Measurements from ENCODE around the gene PLEKHA4. TPM values are rescaled to one million over a fixed set of nuclear protein-coding genes. Genes with fewer than 3 reads are reported as not detected.
"Not testable (repeated sequence)": the region's sequence is repeated elsewhere in the genome, so short reads cannot be mapped to it uniquely, and the experiment has no call there.

Gene PLEKHA4
- total and polyA plus RNA-seq, 9 donors: 18.3 to 96.5 (median 51.5) TPM

GRCh38 chr19:48905664-48906063 lies 37.2 kb upstream of the PLEKHA4 start:
- Histone ChIP-seq H3K4me1 (ENCODE audit: insufficient read depth) (peaks cover 1% of the 10 kb centered on the region), H3K27me3 (no peaks in the 10 kb centered on the region), H3K9me3 (no peaks in the 10 kb centered on the region), H3K36me3 (no peaks in the 10 kb centered on the region), H3K4me3 (no peak overlapping the region), H3K27ac (no peak overlapping the region)
- DNase-seq: no peak
- TF ChIP-seq, protein P1, sequence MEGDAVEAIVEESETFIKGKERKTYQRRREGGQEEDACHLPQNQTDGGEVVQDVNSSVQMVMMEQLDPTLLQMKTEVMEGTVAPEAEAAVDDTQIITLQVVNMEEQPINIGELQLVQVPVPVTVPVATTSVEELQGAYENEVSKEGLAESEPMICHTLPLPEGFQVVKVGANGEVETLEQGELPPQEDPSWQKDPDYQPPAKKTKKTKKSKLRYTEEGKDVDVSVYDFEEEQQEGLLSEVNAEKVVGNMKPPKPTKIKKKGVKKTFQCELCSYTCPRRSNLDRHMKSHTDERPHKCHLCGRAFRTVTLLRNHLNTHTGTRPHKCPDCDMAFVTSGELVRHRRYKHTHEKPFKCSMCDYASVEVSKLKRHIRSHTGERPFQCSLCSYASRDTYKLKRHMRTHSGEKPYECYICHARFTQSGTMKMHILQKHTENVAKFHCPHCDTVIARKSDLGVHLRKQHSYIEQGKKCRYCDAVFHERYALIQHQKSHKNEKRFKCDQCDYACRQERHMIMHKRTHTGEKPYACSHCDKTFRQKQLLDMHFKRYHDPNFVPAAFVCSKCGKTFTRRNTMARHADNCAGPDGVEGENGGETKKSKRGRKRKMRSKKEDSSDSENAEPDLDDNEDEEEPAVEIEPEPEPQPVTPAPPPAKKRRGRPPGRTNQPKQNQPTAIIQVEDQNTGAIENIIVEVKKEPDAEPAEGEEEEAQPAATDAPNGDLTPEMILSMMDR (IDR thresholded peaks at IDR 0.05): no peak
- no peak for TF ChIP-seq EP300 (IDR thresholded peaks at IDR 0.05)
- no peak for TF ChIP-seq POLR2A (IDR thresholded peaks at IDR 0.05)
- WGBS, 3 donors: 64 to 83% (median 79%) methylated on average over 14 of the region's 14 CpGs
- intact Hi-C loops (cut with DNase I): loop anchor here in 1 of 4 donors (10.0 kb wide), 1 partner anchor 59 kb away; the partner anchor contains the start of gene FTL

DNA sequence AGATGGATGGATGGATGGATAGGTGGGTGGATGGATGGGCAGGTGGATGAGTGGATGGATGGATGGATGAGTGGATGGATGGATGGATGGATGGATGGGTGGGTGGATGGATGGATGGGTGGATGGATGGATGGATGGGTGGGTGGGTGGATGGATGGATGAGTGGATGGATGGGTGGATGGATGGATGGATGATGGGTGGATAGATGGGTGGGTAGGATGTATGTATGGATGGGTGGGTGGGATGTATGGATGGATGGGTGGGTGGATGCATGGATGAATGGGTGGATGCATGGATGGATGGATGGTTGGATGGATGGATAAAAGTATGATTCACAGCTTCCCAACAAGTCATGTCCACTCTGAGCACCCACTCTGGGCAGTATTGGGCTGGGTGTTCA lies 35.4 kb upstream of the PLEKHA4 start:
- H3K36me3 ChIP-seq; H3K27ac ChIP-seq; DNase-seq; H3K4me3 ChIP-seq; H3K27me3 ChIP-seq; H3K9me3 ChIP-seq; H3K4me1 ChIP-seq (ENCODE audit: insufficient read depth): not testable (repeated sequence)
- intact Hi-C loops (cut with DNase I): loop anchor here in 1 of 4 donors (10.0 kb wide), 1 partner anchor 61 kb away; the partner anchor contains the start of gene FTL

GRCh38 chr19:48902291-48902690 lies 33.9 kb upstream of the PLEKHA4 start:
- H3K36me3 ChIP-seq; H3K9me3 ChIP-seq; DNase-seq; H3K4me1 ChIP-seq (ENCODE audit: insufficient read depth); H3K27me3 ChIP-seq; H3K27ac ChIP-seq; H3K4me3 ChIP-seq: not testable (repeated sequence)
- WGBS, 3 donors: 94 to 98% (median 94%) methylated on average over 7 of the region's 7 CpGs
- intact Hi-C loops (cut with DNase I): loop anchor here in 1 of 4 donors (10.0 kb wide), 1 partner anchor 63 kb away; the partner anchor contains the start of gene FTL

DNA sequence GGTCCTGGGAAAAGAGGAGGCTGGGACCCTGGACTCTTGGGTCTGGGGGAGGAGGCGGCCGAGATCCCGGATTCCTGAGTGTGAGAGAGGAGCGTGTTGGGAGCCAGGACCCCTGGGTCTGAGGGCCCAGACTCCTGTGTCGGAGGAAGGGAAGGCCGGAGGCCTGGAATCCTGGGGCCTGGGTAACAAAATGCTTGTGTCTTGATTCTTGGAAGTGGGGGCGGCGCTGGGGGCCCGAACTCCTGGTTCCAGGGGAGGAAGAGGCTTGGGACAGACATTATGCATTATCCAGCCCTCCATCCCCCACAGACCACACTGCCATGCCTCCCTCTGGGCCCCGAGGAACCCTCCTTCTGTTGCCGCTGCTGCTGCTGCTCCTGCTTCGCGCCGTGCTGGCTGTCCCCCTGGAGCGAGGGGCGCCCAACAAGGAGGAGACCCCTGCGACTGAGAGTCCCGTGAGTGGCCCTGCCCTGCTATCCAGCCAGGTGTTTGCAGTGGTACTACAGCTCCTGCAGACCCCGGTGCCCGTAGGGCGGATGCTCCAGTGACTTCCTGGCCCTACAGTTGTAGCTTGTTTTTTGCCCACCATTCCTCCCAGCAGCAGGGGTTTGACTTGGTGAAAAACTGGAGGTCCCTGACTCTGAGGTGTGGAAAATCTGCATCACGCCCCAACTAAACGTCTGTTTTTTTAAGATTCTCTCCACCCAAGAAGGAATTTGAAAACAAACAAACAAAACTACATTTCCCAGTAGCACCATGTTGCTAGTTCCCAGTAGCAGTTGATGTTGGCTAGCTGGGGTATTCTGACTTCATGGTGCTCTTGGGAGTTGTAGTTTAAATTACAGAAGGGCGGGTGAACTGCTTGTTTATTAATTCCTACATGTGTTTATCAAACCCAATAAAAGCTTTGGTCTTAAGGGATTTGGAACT lies 32.3 kb upstream of the PLEKHA4 start:
- 5 to 8% (median 5%) methylated on average over 24 of the region's 24 CpGs for WGBS, 3 donors
- no peaks in the 10 kb centered on the region for H3K27me3 ChIP-seq
- peak overlapping the region; percentile 87 to 96 for H3K27ac ChIP-seq
- DNase-seq: peak in 2 of 5 donors; percentile 54 to 58
- intact Hi-C loops (cut with DNase I): loop anchor here in 2 of 4 donors (2.0 to 10.0 kb wide), 3 partner anchors 28 to 64 kb away; partner anchors contain the start of genes FTL (in 1 of the 2) and PPP1R15A (in 1 of the 2)
- H3K9me3 ChIP-seq: no peaks in the 10 kb centered on the region
- peak overlapping the region; percentile 89 for H3K4me3 ChIP-seq
- no peak for TF ChIP-seq POLR2A (IDR thresholded peaks at IDR 0.05)
- TF ChIP-seq, protein P1 (IDR thresholded peaks at IDR 0.05): no peak
- no peaks in the 10 kb centered on the region for H3K36me3 ChIP-seq
- H3K4me1 ChIP-seq (ENCODE audit: insufficient read depth): peaks cover 1% of the 10 kb centered on the region

- peak within 1 kb of the TSS; percentile 87 to 96 for H3K27ac ChIP-seq
- DNase-seq: peak; percentile 99 to 100 (median 99)
- intact Hi-C loops (cut with DNase I): loop anchor here in 2 of 4 donors (2.0 to 10.0 kb wide), 3 partner anchors 27 to 65 kb away; partner anchors contain the start of genes FTL (in 1 of the 2) and PPP1R15A (in 1 of the 2)
- H3K36me3 ChIP-seq: no peaks in the 10 kb centered on the region
- WGBS, 3 donors: 6 to 7% (median 7%) methylated on average over 34 of the region's 34 CpGs
- no peaks in the 10 kb centered on the region for H3K9me3 ChIP-seq
- TF ChIP-seq EP300 (IDR thresholded peaks at IDR 0.05) (peak; percentile 98), POLR2A (IDR thresholded peaks at IDR 0.05) (peak; percentile 86)
- TF ChIP-seq, protein P1 (IDR thresholded peaks at IDR 0.05): peak in 2 of 3 donors; percentile 48 to 51
- peak within 1 kb of the TSS; percentile 89 for H3K4me3 ChIP-seq
- peaks cover 1% of the 10 kb centered on the region for H3K4me1 ChIP-seq (ENCODE audit: insufficient read depth)
- no peaks in the 10 kb centered on the region for H3K27me3 ChIP-seq
These were observed 31.5 kb upstream of the PLEKHA4 start, which contains the start of gene NUCB1 for GRCh38 chr19:48899781-48900476. TSS of gene NUCB1 (plus strand) at chr19:48900312. CDS start at chr19:48900797, 485 bp downstream.

- DNase-seq: peak in 1 of 5 donors; percentile 34
- Histone ChIP-seq H3K27ac (peak overlapping the region in 1 of 2 donors; percentile 87), H3K4me3 (peak overlapping the region; percentile 89)
- H3K4me1 ChIP-seq (ENCODE audit: insufficient read depth); H3K9me3 ChIP-seq; H3K27me3 ChIP-seq; H3K36me3 ChIP-seq; intact Hi-C loops (cut with DNase I): not testable (repeated sequence)
- WGBS, 3 donors: 81 to 88% (median 84%) methylated on average over 11 of the region's 11 CpGs
These were observed 31.0 kb upstream of the PLEKHA4 start for GRCh38 chr19:48899386-48899749.

Data from ovary (tissue), 9 donors.